ENCODE results near the gene CYP2J2.

The CYP2J2 gene

DNA sequence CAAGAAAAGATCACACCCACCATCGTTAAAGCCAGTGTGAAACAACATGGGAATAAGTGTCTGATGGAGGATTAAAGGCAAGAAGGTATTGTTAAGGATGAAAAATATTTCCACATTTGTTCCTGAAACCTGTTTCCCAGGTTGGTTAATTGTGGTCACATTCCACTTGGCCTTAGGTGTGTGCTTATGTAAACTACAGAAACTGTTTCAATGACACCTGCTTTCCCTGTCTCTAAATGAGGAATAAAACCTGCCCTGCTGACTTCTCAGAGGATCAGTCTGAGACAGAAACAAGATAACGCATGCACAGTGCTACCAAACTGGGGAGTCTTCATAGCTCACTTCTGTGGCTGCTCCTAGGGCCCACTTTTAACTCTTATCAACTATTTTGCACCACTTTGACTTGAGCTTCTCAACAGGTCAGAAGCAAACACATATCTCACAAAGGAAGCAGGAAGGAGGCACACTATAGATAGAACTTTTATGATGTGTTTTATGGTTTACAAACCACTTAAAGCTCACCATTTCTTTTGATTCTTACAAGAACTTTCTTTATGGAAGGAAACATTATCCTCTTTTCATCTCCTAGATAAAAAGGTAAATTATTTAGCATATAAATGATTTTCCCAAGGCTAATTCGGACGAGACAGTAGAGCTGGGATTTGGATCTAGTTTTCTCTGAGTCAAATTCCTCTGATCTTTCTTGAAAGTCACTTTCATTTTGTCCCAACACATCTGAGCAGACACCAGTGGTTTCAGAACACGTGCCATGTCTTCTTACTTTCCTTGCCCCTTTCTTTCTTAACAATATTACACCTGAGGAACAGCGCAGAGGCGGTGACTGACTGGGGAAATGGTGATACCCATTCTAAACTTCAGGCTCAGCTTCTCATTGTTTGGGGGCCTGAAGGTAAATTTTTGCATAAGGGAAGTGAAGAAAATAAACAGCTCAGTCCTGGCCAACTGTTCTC lies 33.4 kb downstream of the CYP2J2 start:
- intact Hi-C loops (cut with DNase I; ENCODE audit: low total_unique reads), result no loop called here
- Histone ChIP-seq H3K4me1 (no peaks in the 10 kb centered on the region), H3K4me3 (no peak overlapping the region), H3K27ac (no peak overlapping the region), H3K9me3 (no peaks in the 10 kb centered on the region), H3K36me3 (no peaks in the 10 kb centered on the region), H3K27me3 (no peaks in the 10 kb centered on the region)
- TF ChIP-seq, protein P1, sequence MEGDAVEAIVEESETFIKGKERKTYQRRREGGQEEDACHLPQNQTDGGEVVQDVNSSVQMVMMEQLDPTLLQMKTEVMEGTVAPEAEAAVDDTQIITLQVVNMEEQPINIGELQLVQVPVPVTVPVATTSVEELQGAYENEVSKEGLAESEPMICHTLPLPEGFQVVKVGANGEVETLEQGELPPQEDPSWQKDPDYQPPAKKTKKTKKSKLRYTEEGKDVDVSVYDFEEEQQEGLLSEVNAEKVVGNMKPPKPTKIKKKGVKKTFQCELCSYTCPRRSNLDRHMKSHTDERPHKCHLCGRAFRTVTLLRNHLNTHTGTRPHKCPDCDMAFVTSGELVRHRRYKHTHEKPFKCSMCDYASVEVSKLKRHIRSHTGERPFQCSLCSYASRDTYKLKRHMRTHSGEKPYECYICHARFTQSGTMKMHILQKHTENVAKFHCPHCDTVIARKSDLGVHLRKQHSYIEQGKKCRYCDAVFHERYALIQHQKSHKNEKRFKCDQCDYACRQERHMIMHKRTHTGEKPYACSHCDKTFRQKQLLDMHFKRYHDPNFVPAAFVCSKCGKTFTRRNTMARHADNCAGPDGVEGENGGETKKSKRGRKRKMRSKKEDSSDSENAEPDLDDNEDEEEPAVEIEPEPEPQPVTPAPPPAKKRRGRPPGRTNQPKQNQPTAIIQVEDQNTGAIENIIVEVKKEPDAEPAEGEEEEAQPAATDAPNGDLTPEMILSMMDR (IDR thresholded peaks at IDR 0.05), result no peak
- no peak for DNase-seq

DNA sequence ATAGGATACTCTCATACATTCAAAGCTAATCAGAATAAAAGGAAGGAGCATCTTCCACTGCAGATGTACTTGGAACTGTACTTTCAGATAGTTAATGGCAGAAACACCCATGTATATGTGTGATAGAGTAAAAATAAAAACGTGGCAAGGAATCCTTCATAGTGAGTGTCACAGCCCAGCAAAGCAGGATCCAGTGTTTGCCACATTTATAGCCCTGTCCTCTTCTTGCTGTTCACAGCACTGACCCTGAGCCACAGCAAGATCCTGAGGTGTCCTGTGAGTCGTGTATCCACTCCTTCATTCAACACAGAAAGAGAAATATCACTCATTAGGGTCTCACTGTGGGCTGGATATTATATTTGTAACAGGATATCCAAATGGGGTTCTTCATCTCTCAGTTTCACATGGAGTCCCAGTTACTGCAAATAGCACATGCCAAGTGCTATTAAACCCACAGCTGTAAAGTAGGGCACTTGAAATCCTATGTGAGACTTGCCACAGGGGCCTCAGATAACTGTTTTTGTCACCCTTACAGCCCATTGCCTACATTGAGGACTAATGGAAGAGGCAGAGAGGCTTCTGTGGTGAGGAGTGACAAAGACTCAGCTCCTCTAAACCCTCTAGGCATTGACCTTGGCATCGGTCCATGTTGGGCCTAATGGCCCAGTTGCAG lies 41.3 kb downstream of the CYP2J2 start:
- TF ChIP-seq, protein P1 (IDR thresholded peaks at IDR 0.05), result no peak
- Histone ChIP-seq H3K4me1 (no peaks in the 10 kb centered on the region), H3K9me3 (no peaks in the 10 kb centered on the region), H3K4me3 (no peak overlapping the region), H3K27ac (no peak overlapping the region), H3K27me3 (peaks cover 0 to 3% of the 10 kb centered on the region in 2 donors), H3K36me3 (no peaks in the 10 kb centered on the region)
- intact Hi-C loops (cut with DNase I; ENCODE audit: low total_unique reads), result no loop called here
- no peak for DNase-seq

DNA sequence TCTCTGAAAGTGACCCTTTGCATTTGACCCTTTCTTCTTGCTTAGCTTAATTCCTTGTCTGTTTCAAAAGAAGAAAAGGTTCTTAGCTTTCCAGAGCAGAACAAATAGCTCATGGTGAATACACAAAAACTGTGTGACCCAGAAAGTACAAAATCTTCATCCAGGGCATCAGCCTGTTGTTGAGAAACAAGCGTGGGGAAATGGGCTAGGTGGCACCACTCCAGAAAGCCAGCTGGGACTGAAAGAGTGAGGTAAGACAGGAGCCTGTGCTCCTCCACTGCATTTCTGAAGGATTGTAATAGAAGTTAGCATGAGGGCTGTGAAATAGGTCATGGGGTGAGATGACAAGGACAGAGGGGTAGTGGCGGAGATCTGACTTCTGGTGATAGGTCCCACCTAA lies 45.8 kb downstream of the CYP2J2 start:
- TF ChIP-seq, protein P1 (IDR thresholded peaks at IDR 0.05), result no peak
- Histone ChIP-seq H3K27ac (no peak overlapping the region), H3K9me3 (peaks cover 0 to 21% (median 6%) of the 10 kb centered on the region in 3 donors), H3K4me3 (no peak overlapping the region), H3K36me3 (no peaks in the 10 kb centered on the region), H3K27me3 (no peaks in the 10 kb centered on the region), H3K4me1 (no peaks in the 10 kb centered on the region)
- DNase-seq, result no peak
- intact Hi-C loops (cut with DNase I; ENCODE audit: low total_unique reads), result no loop called here

DNA sequence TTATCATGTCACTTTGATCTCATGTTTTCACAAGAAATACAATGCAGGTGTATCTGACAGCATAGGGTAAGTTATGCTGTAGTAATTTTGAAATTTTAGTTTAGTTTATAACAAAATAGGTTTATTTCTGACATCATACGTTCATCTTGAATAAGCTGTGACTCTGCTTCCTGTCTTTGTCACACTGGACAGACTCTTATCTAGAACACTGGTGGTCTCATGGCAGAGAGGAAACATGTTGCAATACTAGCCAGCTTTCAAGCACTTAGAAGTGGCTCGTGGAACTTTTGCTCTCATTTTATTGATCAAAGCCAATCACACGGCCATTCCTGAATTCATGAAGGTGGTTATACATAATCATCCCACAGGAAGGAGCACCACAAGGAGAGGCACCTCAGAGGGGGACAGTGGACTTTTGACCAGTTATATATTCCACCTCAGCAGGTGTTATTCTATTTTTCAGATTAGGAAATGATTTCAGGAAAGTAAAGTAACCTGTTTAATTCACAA lies 46.5 kb downstream of the CYP2J2 start:
- no peak overlapping the region for H3K27ac ChIP-seq
- TF ChIP-seq, protein P1 (IDR thresholded peaks at IDR 0.05), result no peak

DNA sequence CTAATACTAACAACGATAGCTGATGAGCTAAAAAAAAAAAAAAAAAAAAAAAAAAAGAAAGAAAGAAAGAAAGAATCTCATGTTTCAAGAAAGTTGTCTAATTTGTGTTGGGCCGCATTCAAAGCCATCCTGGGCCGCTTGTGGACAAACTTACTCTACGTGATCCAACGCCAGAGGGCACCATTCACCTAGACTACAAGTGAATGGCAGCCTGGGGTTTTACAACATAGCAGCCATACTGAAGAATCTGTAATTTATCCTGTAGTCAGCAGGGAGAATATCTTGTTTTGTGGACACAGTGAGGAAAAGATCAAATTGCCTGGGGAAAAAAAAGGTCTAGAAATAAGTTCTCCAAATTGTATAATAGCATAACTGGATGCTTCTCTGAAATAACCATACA lies 47.0 kb downstream of the CYP2J2 start:
- no peaks in the 10 kb centered on the region for H3K27me3 ChIP-seq
- H3K9me3 ChIP-seq, result peaks cover 0 to 21% (median 6%) of the 10 kb centered on the region in 3 donors
- intact Hi-C loops (cut with DNase I; ENCODE audit: low total_unique reads), result no loop called here
- H3K27ac ChIP-seq, result no peak overlapping the region
- TF ChIP-seq, protein P1 (IDR thresholded peaks at IDR 0.05), result peak; percentile 23 to 26
- DNase-seq, result peak in 1 of 2 donors; percentile 37
- no peaks in the 10 kb centered on the region for H3K36me3 ChIP-seq
- no peaks in the 10 kb centered on the region for H3K4me1 ChIP-seq
- no peak overlapping the region for H3K4me3 ChIP-seq

More for the DNA sequence above, 46.5 kb downstream of the CYP2J2 start:
- Histone ChIP-seq H3K36me3 (no peaks in the 10 kb centered on the region), H3K27me3 (no peaks in the 10 kb centered on the region), H3K9me3 (peaks cover 0 to 21% (median 6%) of the 10 kb centered on the region in 3 donors), H3K4me3 (no peak overlapping the region), H3K4me1 (no peaks in the 10 kb centered on the region)
- intact Hi-C loops (cut with DNase I; ENCODE audit: low total_unique reads), result no loop called here
- DNase-seq, result no peak
